Esophagus muscularis mucosa (tissue), 4 donors: ENCODE measurements around the gene HOXB9. TPM values are rescaled to one million over a fixed set of nuclear protein-coding genes. Genes with fewer than 3 reads are reported as not detected.

Experiments used
- DNase-seq: peaks from one replicate; pipeline ENCODE4 v3.0.0-alpha.2; 2017; ENCODE audit errors: extremely low spot score
- H3K27ac ChIP-seq, 4 donors: fragments of 200-600 bp; sonication (generic); replicated peaks in 1 of 4; 1 replicate in 3 of 4; 2 replicates in 1 of 4; pipeline ENCODE4 v1.5.1; 2016 to 2019; ENCODE audit warnings: mild to moderate bottlenecking in 1 of 4
- H3K27me3 ChIP-seq, 4 donors: fragments of 200-600 bp; sonication (generic); one replicate each; pipeline versions ENCODE4 v1.5.1 to v1.6.0; 2016 to 2019
- H3K36me3 ChIP-seq, 4 donors: fragments of 200-600 bp; sonication (generic); one replicate each; pipeline ENCODE4 v1.5.1; 2016 to 2019
- H3K4me1 ChIP-seq, 4 donors: fragments of 200-600 bp; sonication (generic); one replicate each; pipeline ENCODE4 v1.5.1; 2016 to 2019
- H3K4me3 ChIP-seq, 4 donors: fragments of 200-600 bp; sonication (generic); 1 replicate in 2 of 4; 2 replicates in 2 of 4; pipeline ENCODE4 v1.5.1; 2016 to 2019; ENCODE audit warnings: mild to moderate bottlenecking in 4 of 4, moderate library complexity in 1 of 4
- H3K9me3 ChIP-seq, 4 donors: fragments of 200-600 bp; sonication (generic); 1 replicate in 3 of 4; 2 replicates in 1 of 4; pipeline ENCODE4 v1.5.1; 2016 to 2019
- EP300 ChIP-seq: sonication (generic); formaldehyde crosslinking; IDR thresholded peaks from one replicate; pipeline ENCODE4 v1.6.1; 2017; ENCODE audit warnings: antibody characterized with exemption
- POLR2A ChIP-seq: fragments of 450-650 bp; IDR thresholded peaks from one replicate; pipeline ENCODE4 v1.6.1; 2017; ENCODE audit warnings: antibody characterized with exemption, moderate library complexity, mild to moderate bottlenecking, low read depth
- POLR2AphosphoS5 ChIP-seq, 2 donors: sonication (generic); formaldehyde crosslinking; IDR thresholded peaks; one replicate each; pipeline ENCODE4 v1.6.1; 2017; ENCODE audit warnings: antibody characterized with exemption in 2 of 2
- WGBS: methylation state at CpG from one replicate; pipeline ENCODE4 v1.1.5; 2018; 5-methylcytosine and 5-hydroxymethylcytosine counted together
- intact Hi-C: fragments of 100-400 bp; cut with DNase I; formaldehyde crosslinking; loops from one replicate; pipeline ENCODE4 v1.15.1; 2023
- total RNA-seq, 4 donors: library from RNA; depleted of rRNA; stranded (reverse); fragments of >200 nt; gene quantifications; one replicate each; pipeline versions ENCODE4 v1.1.0 to v1.2.1, GENCODE V29; 2016
- TF ChIP-seq, protein P1 (sequence below), 3 experiments: fragments of 200-600 bp in 2 of 3; fragments of 450-650 bp in 1 of 3; sonication (generic) in 2 of 3; IDR thresholded peaks; one replicate each; pipeline ENCODE4 v1.5.1; 2017 to 2019; ENCODE audit warnings: antibody characterized with exemption in 3 of 3, mild to moderate bottlenecking in 2 of 3, moderate library complexity in 1 of 3

HOXB9 gene
- total RNA-seq, 4 donors from 2014 or later, result not detected

DNA sequence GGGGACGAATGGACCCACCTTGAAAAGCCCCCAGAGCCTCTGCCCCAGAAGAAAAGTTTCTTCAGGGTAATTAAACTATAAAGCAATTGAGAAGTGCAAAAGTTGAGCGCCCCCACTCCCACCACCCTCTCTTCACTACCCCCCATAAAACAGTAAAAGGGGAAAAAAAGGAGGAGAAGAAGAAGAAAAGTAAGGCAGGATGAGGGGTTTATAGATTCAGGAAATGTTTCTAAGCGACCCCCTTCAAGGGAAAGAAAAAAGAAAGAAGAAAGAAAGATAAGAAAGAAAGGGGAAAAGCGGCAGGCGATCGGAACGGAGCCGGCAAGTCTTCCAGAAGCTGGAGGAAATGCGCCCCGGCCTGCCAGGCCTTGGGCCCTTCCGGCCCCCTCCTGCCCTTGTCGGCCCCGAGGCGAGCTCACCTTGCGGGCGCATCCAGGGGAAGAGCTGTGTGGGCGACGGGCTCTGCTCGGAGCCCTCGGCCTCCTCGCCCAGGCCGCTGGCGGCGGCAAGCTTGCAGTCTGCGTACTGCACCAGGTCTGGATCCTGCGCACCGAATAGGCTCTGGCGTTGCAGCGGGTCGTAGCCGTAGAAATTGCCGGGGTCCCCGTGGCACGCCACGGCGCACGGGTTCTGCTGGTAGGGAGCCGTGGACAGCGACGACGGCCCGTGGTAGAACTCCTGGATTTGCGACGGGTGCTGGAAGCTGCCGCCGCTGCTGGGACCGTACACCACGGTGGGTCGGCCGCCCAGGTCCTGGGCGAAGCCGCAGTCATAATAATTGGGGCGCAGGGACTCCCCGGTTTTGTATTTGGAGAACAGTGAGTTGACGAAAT is 12.1 kb downstream of the HOXB9 start:
- Histone ChIP-seq H3K36me3 (no peaks in the 10 kb centered on the region), H3K4me1 (peaks cover 52 to 70% (median 68%) of the 10 kb centered on the region in 4 donors), H3K9me3 (no peaks in the 10 kb centered on the region), H3K27me3 (peaks cover 38 to 100% (median 94%) of the 10 kb centered on the region in 4 donors), H3K27ac (no peak overlapping the region), H3K4me3 (peak overlapping the region in 3 of 4 donors; percentile 11 to 45 (median 37))
- TF ChIP-seq EP300 (no peak), POLR2A (no peak), POLR2AphosphoS5 (IDR thresholded peaks at IDR 0.05) (no peak)
- TF ChIP-seq, protein P1, sequence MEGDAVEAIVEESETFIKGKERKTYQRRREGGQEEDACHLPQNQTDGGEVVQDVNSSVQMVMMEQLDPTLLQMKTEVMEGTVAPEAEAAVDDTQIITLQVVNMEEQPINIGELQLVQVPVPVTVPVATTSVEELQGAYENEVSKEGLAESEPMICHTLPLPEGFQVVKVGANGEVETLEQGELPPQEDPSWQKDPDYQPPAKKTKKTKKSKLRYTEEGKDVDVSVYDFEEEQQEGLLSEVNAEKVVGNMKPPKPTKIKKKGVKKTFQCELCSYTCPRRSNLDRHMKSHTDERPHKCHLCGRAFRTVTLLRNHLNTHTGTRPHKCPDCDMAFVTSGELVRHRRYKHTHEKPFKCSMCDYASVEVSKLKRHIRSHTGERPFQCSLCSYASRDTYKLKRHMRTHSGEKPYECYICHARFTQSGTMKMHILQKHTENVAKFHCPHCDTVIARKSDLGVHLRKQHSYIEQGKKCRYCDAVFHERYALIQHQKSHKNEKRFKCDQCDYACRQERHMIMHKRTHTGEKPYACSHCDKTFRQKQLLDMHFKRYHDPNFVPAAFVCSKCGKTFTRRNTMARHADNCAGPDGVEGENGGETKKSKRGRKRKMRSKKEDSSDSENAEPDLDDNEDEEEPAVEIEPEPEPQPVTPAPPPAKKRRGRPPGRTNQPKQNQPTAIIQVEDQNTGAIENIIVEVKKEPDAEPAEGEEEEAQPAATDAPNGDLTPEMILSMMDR (IDR thresholded peaks at IDR 0.05), result no peak
- DNase-seq, result no peak
- 8% methylated on average over 45 of the region's 55 CpGs for WGBS
- intact Hi-C loops, result no loop called here

DNA sequence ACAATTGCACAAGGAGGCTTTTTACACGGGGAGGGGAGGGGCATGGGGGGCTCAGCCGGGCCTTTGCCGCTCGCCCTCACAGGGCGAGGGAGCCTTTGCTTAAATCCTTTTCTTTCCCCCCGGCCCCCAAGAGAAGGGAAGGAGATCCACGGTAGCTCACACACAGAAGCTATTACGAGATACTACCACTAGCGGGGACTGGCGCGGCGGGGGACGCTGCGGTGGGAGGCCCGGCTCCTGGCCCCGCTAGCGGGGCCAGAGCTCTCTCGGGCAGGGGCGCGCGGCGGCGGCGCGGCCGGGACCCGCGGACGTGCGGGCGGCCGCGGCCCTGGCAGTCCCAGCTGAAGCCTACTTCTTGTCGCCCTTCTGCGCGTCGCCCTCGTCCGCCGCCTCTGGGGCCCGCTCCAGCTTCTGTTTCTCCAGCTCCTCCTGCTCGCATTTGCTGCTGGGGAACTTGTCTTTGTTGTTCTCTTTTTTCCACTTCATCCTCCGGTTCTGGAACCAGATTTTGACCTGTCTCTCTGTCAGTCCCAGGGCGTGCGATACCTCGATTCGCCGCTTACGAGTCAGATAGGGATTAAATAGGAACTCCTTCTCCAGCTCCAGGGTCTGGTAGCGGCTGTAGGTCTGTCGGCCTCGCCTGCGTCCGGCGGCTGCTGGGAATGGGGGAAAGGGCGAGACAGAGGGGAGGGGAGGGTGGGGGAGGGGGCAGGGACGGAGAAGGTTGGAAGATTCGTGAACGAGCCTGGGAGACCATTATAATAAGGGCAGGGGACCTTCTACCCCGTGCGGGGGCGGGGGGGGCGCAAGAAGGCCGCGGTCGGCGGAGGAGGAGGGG is 13.1 kb downstream of the HOXB9 start:
- no peaks in the 10 kb centered on the region for H3K9me3 ChIP-seq
- H3K27me3 ChIP-seq, result peaks cover 38 to 100% (median 95%) of the 10 kb centered on the region in 4 donors
- WGBS, result 2% methylated on average over 52 of the region's 67 CpGs
- no peaks in the 10 kb centered on the region for H3K36me3 ChIP-seq
- intact Hi-C loops, result no loop called here
- H3K4me1 ChIP-seq, result peaks cover 52 to 60% (median 59%) of the 10 kb centered on the region in 4 donors
- H3K27ac ChIP-seq, result no peak overlapping the region
- DNase-seq, result no peak
- no peak for TF ChIP-seq POLR2AphosphoS5 (IDR thresholded peaks at IDR 0.05)
- TF ChIP-seq, protein P1 (IDR thresholded peaks at IDR 0.05), result peak in 1 of 3 experiments; percentile 34
- TF ChIP-seq POLR2A, result no peak
- TF ChIP-seq EP300, result no peak
- peak overlapping the region; percentile 27 to 63 (median 44) for H3K4me3 ChIP-seq

DNA sequence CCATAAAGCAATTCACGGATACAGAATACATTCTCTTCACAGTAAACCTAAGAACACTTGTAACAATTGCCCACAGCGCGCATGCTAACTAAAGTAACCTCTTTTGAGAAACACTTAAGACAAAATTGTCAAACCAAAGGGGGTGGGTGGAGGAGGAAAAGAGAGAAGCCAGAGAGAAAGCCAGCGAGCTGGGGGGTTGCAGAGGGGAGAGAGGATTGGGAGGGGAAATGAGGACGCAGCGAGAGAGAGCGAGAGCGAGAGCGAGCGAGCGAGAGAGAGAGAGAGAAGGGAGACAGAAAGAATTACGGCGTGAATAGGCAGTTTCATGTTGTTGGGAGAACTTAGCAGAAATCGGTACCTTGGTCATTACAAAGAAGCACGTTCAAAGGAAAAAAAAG is 13.7 kb downstream of the HOXB9 start:
- 4% methylated on average over 15 of the region's 15 CpGs for WGBS
- Histone ChIP-seq H3K4me3 (peak overlapping the region; percentile 27 to 63 (median 44)), H3K4me1 (peaks cover 48 to 54% (median 53%) of the 10 kb centered on the region in 4 donors)

DNA sequence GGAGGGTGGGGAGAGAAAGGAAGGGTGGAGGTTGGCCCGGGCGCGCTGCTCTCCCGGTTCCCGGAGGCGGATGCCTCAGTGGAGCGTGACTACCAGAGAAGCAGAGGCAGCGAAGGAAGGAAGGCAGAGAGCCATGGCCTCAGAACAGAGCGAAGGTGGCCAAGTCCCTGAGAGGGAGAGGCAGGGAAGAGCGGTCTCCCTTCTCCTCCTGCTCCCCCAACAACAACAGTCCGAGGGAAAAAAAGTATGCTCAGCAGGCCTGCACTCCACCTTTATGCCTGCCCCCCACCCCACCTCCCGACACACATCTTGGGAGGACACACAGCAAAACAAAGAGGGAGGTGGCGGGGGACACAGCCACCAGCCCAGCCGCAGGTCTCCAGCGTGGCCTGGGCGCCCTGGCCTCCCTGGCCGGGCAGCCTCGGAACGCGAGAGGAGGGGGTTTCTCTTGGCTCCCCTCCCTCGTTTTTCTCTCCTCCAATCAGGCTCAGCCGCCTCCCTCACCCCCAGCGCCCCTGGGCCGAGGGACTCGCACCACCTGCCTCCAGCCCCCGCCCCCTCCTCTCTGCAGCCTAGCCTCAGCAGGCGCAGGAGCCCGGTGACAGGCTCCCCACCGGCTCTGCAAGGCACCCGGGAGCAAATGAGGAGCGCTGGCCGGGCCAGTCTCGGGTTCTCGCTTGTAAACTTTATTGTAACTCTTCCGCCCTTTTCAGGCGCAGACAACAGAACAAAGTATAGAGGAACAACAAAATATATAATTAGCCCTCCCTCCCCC is 14.3 kb downstream of the HOXB9 start:
- no peak overlapping the region for H3K27ac ChIP-seq
- no peaks in the 10 kb centered on the region for H3K9me3 ChIP-seq
- no peak for TF ChIP-seq POLR2A
- TF ChIP-seq, protein P1 (IDR thresholded peaks at IDR 0.05), result no peak
- TF ChIP-seq EP300, result no peak
- TF ChIP-seq POLR2AphosphoS5 (IDR thresholded peaks at IDR 0.05), result no peak
- no peak for DNase-seq
- WGBS, result 6% methylated on average over 31 of the region's 36 CpGs
- intact Hi-C loops, result no loop called here
- H3K36me3 ChIP-seq, result no peaks in the 10 kb centered on the region
- H3K4me3 ChIP-seq, result peak overlapping the region; percentile 45 to 63 (median 50)
- peaks cover 47 to 54% (median 52%) of the 10 kb centered on the region in 4 donors for H3K4me1 ChIP-seq
- peaks cover 38 to 100% (median 92%) of the 10 kb centered on the region in 4 donors for H3K27me3 ChIP-seq

More for the DNA sequence above, 13.7 kb downstream of the HOXB9 start:
- TF ChIP-seq EP300 (no peak), POLR2A (no peak), POLR2AphosphoS5 (IDR thresholded peaks at IDR 0.05) (no peak)
- TF ChIP-seq, protein P1 (IDR thresholded peaks at IDR 0.05), result no peak
- Histone ChIP-seq H3K36me3 (no peaks in the 10 kb centered on the region), H3K27me3 (peaks cover 38 to 100% (median 92%) of the 10 kb centered on the region in 4 donors), H3K27ac (no peak overlapping the region), H3K9me3 (no peaks in the 10 kb centered on the region)
- DNase-seq, result no peak
- intact Hi-C loops, result no loop called here
